Measurements from ENCODE around the gene MRPL58.
"Not testable (repeated sequence)": the region's sequence is repeated elsewhere in the genome, so short reads cannot be mapped to it uniquely, and the experiment has no call there.

The MRPL58 gene

DNA sequence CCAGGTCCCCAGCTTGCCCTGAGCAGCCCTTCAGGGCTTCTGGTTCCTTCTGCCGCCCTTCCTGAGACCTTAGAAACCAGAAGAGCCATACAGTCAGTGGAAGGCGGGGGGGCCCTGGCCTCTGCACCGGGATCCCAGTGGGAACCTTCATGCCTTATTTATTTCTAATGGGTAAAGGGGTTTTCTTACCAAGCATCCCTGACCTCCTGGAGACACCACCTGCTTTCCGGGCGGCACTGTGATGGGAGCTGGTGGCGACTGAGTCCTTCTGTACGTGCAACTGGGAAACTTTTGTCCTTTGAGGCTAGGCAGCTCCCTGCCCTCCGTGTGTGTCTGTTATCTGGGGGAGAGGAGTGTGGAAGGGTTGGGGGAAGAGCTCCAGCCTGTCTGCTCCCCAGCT, 7.2 kb upstream of the MRPL58 start:
- H3K4me3 ChIP-seq (ENCODE audit: control insufficient read depth, low read depth, low read length): no peak overlapping the region
- no peak for DNase-seq (ENCODE audit: low read depth)
- TF ChIP-seq, protein P1, sequence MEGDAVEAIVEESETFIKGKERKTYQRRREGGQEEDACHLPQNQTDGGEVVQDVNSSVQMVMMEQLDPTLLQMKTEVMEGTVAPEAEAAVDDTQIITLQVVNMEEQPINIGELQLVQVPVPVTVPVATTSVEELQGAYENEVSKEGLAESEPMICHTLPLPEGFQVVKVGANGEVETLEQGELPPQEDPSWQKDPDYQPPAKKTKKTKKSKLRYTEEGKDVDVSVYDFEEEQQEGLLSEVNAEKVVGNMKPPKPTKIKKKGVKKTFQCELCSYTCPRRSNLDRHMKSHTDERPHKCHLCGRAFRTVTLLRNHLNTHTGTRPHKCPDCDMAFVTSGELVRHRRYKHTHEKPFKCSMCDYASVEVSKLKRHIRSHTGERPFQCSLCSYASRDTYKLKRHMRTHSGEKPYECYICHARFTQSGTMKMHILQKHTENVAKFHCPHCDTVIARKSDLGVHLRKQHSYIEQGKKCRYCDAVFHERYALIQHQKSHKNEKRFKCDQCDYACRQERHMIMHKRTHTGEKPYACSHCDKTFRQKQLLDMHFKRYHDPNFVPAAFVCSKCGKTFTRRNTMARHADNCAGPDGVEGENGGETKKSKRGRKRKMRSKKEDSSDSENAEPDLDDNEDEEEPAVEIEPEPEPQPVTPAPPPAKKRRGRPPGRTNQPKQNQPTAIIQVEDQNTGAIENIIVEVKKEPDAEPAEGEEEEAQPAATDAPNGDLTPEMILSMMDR (conservative IDR thresholded peaks at IDR 0.05; ENCODE audit: control insufficient read depth, insufficient read depth, low read depth, low read length): no peak

DNA sequence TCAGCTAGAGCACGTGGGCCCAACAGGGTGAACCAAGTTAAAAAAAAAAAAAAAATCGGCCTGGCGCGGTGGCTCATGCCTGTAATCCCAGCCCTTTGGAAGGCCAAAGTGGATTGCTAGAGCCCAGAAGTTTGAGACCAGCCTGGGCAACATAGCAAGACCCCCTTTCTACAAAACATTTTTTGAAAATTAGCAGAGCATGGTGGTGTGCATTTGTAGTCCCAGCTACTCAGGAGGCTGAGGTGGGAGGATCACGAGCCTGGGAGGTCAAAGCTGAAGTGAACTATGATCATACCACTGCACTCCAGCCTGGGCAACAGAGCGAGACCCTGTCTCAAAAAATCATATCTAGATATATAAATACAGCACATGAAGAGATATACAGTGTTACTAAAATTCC, 6.4 kb upstream of the MRPL58 start:
- not testable (repeated sequence) for DNase-seq (ENCODE audit: low read depth)

DNA sequence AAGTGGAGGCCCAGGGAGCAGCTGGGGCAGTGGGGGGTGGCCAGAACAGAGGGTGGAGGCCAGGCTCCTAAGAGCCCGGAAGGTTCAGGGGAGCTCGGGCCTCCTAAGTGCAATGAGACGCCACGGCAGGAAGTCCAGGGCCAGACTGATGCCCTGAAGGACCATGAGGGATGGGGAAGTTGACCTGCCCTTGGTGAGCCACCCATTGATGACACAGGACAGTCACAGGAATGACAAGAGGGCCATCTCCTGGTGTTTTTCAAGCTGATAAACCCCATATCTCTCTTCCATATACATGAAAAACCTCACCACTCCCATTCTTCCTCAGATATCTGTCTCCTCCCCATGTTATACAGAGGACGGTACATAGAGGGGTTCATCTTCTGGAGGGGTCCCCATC, 5.8 kb upstream of the MRPL58 start:
- TF ChIP-seq, protein P1 (conservative IDR thresholded peaks at IDR 0.05; ENCODE audit: control insufficient read depth, insufficient read depth, low read depth, low read length): no peak
- no peak for DNase-seq (ENCODE audit: low read depth)
- H3K4me3 ChIP-seq (ENCODE audit: control insufficient read depth, low read depth, low read length): no peak overlapping the region

More for the DNA sequence above, 6.4 kb upstream of the MRPL58 start:
- H3K4me3 ChIP-seq (ENCODE audit: control insufficient read depth, low read depth, low read length): not testable (repeated sequence)

DNA sequence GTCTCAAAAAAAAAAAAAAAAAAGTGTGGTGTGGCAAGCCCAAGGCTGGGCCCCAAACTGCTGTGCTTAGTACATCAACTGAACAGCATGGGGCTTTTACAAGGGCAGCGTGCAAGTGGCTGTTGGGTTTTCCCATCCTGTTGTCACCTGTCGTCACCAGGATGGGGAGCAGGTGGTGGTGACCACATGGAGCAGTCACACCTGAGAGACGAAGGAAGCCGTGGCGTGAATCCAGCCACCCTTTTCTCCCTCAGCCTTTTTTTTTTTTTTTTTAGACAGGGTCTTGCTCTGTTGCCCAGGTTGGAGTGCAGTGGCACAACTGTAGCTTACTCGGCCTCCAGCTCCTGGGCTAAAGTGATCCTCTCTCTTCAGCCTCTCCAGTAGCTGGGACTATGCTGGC, 4.1 kb upstream of the MRPL58 start:
- H3K4me3 ChIP-seq (ENCODE audit: control insufficient read depth, low read depth, low read length): no peak overlapping the region
- no peak for DNase-seq (ENCODE audit: low read depth)
- TF ChIP-seq, protein P1 (conservative IDR thresholded peaks at IDR 0.05; ENCODE audit: control insufficient read depth, insufficient read depth, low read depth, low read length): no peak

DNA sequence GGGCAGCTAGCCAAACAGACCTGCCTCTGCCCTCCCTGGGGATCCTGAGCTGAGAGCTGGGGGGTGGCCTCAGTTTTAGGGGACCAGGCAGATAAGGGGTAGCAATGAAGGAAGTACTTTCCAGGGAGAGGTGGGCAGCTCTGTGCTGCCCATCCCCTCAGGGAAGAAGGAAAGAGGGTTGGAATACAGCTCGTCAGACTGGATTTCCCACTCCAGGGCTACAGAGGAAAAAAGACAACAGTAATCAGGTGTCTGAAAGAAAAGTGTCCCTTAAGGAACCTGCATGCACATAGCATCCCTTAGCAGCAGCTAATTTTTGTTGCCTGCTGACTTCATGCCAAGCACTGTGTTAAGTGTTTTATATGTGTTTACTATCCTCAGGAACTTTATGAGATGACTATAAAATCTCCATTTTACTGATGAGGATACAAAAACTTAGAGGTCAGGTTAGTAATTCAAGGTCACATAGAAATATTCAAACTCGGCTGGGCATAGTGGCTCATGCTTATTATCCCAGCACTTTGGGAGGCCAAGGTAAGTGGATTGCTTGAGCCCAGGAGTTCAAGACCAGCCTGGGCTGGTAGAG, 3.2 kb upstream of the MRPL58 start:
- H3K4me3 ChIP-seq (ENCODE audit: control insufficient read depth, low read depth, low read length): no peak overlapping the region
- no peak for DNase-seq (ENCODE audit: low read depth)
- TF ChIP-seq, protein P1 (conservative IDR thresholded peaks at IDR 0.05; ENCODE audit: control insufficient read depth, insufficient read depth, low read depth, low read length): no peak

DNA sequence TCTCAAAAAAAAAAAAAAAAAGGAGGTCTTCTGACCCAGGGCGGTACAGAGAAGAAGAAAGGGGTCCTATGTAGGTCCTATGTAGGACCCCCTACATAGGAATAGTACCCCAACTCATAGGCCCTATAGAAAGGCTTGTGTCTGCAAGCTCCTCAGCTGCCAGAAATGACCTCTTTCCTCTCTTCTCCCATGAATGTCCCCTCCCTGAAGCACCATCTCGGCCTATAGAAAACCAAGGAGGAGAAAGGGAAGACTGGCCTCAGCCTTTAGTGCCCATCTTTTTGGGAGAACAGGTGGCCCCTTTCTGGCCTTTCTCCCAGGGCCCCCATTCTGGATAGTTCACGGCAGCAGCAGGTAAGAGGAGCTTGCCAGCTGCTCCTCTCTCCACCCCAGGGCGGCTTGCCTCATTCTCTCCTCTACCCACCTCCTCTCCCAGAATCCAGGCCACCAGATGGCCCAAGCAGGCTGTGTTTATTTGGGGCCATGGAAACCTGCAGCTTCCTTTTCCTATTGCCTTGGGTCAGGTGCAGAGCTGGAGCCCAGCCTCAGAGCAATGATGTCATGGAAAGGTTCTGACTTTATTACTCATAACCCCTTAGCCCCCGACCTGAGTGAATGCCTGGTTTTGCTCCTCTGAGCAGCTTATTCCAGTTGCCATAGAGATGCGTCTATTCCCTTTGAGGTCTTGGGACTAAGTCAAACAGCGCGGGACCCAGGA, 1.6 kb upstream of the MRPL58 start:
- TF ChIP-seq, protein P1 (conservative IDR thresholded peaks at IDR 0.05; ENCODE audit: control insufficient read depth, insufficient read depth, low read depth, low read length): no peak
- peak; percentile 69 for DNase-seq (ENCODE audit: low read depth)
- H3K4me3 ChIP-seq (ENCODE audit: control insufficient read depth, low read depth, low read length): no peak overlapping the region

DNA sequence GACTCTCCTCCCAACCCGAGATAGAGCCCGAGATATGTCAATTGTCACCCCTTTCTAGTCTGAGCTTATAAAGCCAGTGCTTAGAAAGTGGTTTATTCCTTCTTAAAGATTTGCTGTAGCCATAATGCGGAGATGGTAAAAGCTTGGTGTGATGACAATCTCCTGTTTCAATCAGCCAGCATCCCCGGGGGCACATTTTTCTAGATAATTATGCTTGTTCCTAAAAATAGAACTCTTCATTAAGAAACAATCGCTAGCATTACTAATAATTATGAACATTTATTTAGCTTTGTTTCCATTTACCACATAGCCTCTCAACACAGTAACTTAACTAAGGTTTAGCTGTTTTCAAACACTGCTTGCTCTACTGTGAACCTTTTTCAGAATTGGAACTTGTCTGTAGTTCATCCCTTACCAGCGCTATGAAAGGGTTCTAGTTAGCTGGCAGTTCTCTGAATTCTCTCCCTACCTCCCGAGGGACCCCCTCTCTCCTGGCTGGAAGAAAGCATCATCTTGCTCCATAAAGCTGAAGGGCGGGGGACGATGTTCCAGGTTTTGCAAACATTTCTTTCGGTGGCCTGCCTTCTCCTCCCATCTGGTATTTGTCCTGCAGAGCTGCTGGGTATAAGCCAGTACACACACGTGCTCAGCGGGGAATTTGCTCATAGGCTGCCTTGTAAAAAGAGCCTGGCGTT, 922 bp upstream of the MRPL58 start:
- peak; percentile 78 for DNase-seq (ENCODE audit: low read depth)
- peak overlapping the region; percentile 90 for H3K4me3 ChIP-seq (ENCODE audit: control insufficient read depth, low read depth, low read length)
- TF ChIP-seq, protein P1 (conservative IDR thresholded peaks at IDR 0.05; ENCODE audit: control insufficient read depth, insufficient read depth, low read depth, low read length): no peak

Measured in fibroblast of mammary gland (primary cell).